Measurements from ENCODE around the gene TTLL8. TPM values are rescaled to one million over a fixed set of nuclear protein-coding genes. Genes with fewer than 3 reads are reported as not detected.
"Not testable (repeated sequence)": the region's sequence is repeated elsewhere in the genome, so short reads cannot be mapped to it uniquely, and the experiment has no call there.

Gene TTLL8
- total RNA-seq, 1 donor from 2014 or later, result not detected

GRCh38 chr22:49992921-49993648 is 65.0 kb downstream of the TTLL8 start:
- Mint-ChIP-seq H3K27me3 (ENCODE audit: unreplicated experiment) (peaks cover 3% of the 10 kb centered on the region), H3K4me1 (ENCODE audit: low read depth, unreplicated experiment) (no peaks in the 10 kb centered on the region), H3K4me3 (ENCODE audit: unreplicated experiment) (no peak overlapping the region), H3K36me3 (ENCODE audit: unreplicated experiment) (peaks cover 11% of the 10 kb centered on the region), H3K27ac (ENCODE audit: unreplicated experiment) (no peak overlapping the region), H3K9me3 (ENCODE audit: unreplicated experiment) (peaks cover 10% of the 10 kb centered on the region)
- no peak for DNase-seq
- TF ChIP-seq CTCF (IDR thresholded peaks at IDR 0.05; ENCODE audit: partially characterized antibody, unreplicated experiment), result peak; percentile 45

- TF ChIP-seq CTCF (IDR thresholded peaks at IDR 0.05; ENCODE audit: partially characterized antibody, unreplicated experiment), result no peak
- Mint-ChIP-seq H3K4me1 (ENCODE audit: low read depth, unreplicated experiment) (no peaks in the 10 kb centered on the region), H3K27me3 (ENCODE audit: unreplicated experiment) (peaks cover 3% of the 10 kb centered on the region), H3K9me3 (ENCODE audit: unreplicated experiment) (peaks cover 10% of the 10 kb centered on the region), H3K36me3 (ENCODE audit: unreplicated experiment) (peaks cover 16% of the 10 kb centered on the region), H3K27ac (ENCODE audit: unreplicated experiment) (no peak overlapping the region), H3K4me3 (ENCODE audit: unreplicated experiment) (no peak overlapping the region)
- DNase-seq, result no peak
Measured at GRCh38 chr22:49991907-49992533, 66.1 kb downstream of the TTLL8 start.

DNA sequence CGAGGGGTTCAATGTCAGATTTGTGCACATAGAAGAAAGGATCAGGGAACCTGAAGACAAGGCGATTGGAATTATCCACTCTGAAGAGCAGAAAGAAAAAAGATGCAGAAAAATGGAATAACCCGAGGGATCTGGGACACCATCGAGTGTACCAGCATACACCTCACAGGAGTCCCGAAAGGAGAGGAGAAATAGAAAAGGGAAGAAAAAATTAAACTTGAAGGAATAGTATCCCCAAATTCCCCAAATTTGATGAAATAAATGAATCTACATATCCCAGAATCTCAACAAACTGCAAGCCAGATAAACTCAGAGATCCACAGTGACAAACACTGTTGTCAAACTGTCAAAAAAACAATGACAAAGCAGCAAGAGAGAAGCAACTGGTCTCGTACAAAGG is 66.9 kb downstream of the TTLL8 start:
- H3K27ac Mint-ChIP-seq (ENCODE audit: unreplicated experiment), result no peak overlapping the region
- H3K4me1 Mint-ChIP-seq (ENCODE audit: low read depth, unreplicated experiment), result no peaks in the 10 kb centered on the region
- no peak for TF ChIP-seq CTCF (IDR thresholded peaks at IDR 0.05; ENCODE audit: partially characterized antibody, unreplicated experiment)
- H3K9me3 Mint-ChIP-seq (ENCODE audit: unreplicated experiment), result peaks cover 12% of the 10 kb centered on the region
- peaks cover 18% of the 10 kb centered on the region for H3K36me3 Mint-ChIP-seq (ENCODE audit: unreplicated experiment)
- H3K27me3 Mint-ChIP-seq (ENCODE audit: unreplicated experiment), result peaks cover 3% of the 10 kb centered on the region
- DNase-seq, result no peak
- no peak overlapping the region for H3K4me3 Mint-ChIP-seq (ENCODE audit: unreplicated experiment)

- H3K9me3 Mint-ChIP-seq (ENCODE audit: unreplicated experiment), result peaks cover 12% of the 10 kb centered on the region
- not testable (repeated sequence) for DNase-seq; H3K4me3 Mint-ChIP-seq (ENCODE audit: unreplicated experiment); H3K4me1 Mint-ChIP-seq (ENCODE audit: low read depth, unreplicated experiment); H3K27me3 Mint-ChIP-seq (ENCODE audit: unreplicated experiment); H3K27ac Mint-ChIP-seq (ENCODE audit: unreplicated experiment)
- peaks cover 25% of the 10 kb centered on the region for H3K36me3 Mint-ChIP-seq (ENCODE audit: unreplicated experiment)
Measured at GRCh38 chr22:49989826-49990225, 68.3 kb downstream of the TTLL8 start.

DNA sequence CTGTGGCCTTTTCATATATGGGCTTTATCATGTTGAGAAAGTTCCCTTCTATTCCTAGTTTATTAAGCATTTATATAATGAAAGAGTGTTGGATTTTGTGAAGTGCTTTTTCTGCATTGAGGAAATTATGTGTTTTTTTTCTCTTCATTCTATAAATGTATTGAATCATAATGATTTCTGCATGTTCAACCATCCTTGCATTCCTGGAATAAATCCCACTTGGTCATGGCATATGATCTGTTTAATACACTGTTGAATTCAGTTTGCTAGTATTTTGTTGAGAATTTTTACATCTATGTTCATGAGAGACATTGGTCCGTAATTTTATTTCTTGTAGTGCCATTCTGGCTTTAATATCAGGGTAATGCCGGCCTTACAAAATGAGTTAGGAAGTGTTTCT is 71.8 kb downstream of the TTLL8 start:
- H3K4me3 Mint-ChIP-seq (ENCODE audit: unreplicated experiment), result no peak overlapping the region
- H3K27me3 Mint-ChIP-seq (ENCODE audit: unreplicated experiment), result peaks cover 12% of the 10 kb centered on the region
- DNase-seq, result no peak
- no peak for TF ChIP-seq CTCF (IDR thresholded peaks at IDR 0.05; ENCODE audit: partially characterized antibody, unreplicated experiment)
- H3K9me3 Mint-ChIP-seq (ENCODE audit: unreplicated experiment), result peaks cover 18% of the 10 kb centered on the region
- H3K36me3 Mint-ChIP-seq (ENCODE audit: unreplicated experiment), result peaks cover 29% of the 10 kb centered on the region
- no peaks in the 10 kb centered on the region for H3K4me1 Mint-ChIP-seq (ENCODE audit: low read depth, unreplicated experiment)
- H3K27ac Mint-ChIP-seq (ENCODE audit: unreplicated experiment), result no peak overlapping the region

All from glutamatergic neuron (in vitro differentiated cells).